ENCODE data around the gene ADGRG2.

The ADGRG2 gene

GRCh38 chrX:19121898-19122640 is at the start of gene ADGRG2:
TSS of gene ADGRG2 (minus strand) at chrX:19122468. CDS start at chrX:19068834, 53,634 bp downstream.
- DNase-seq (ENCODE audit: low read depth), result no peak

- no peak for DNase-seq (ENCODE audit: low read depth)
These were observed 46.3 kb upstream of the ADGRG2 start for GRCh38 chrX:19168609-19169008.

- DNase-seq (ENCODE audit: low read depth), result no peak
These were observed 40.6 kb upstream of the ADGRG2 start for GRCh38 chrX:19162851-19163250.

GRCh38 chrX:19156186-19156585 is 33.9 kb upstream of the ADGRG2 start:
- no peak for DNase-seq (ENCODE audit: low read depth)

- peak; percentile 20 for DNase-seq (ENCODE audit: low read depth)
These were observed 30.5 kb upstream of the ADGRG2 start for GRCh38 chrX:19152762-19153161.

GRCh38 chrX:19137067-19137466 is 14.8 kb upstream of the ADGRG2 start:
- DNase-seq (ENCODE audit: low read depth), result no peak

GRCh38 chrX:19133784-19134183 is 11.5 kb upstream of the ADGRG2 start:
- DNase-seq (ENCODE audit: low read depth), result no peak

- DNase-seq (ENCODE audit: low read depth), result no peak
These were observed 11.0 kb upstream of the ADGRG2 start for GRCh38 chrX:19133231-19133630.

GRCh38 chrX:19130628-19131027 is 8.4 kb upstream of the ADGRG2 start:
- DNase-seq (ENCODE audit: low read depth), result no peak

GRCh38 chrX:19129694-19130093 is 7.4 kb upstream of the ADGRG2 start:
- no peak for DNase-seq (ENCODE audit: low read depth)

GRCh38 chrX:19127649-19128168 is 5.4 kb upstream of the ADGRG2 start:
- peak; percentile 20 for DNase-seq (ENCODE audit: low read depth)

GRCh38 chrX:19122641-19123009 is 357 bp upstream of the ADGRG2 start:
- no peak for DNase-seq (ENCODE audit: low read depth)

- no peak for DNase-seq (ENCODE audit: low read depth)
These were observed 802 bp downstream of the ADGRG2 start for GRCh38 chrX:19121466-19121865.

GRCh38 chrX:19110642-19111041 is 11.6 kb downstream of the ADGRG2 start:
- no peak for DNase-seq (ENCODE audit: low read depth)

GRCh38 chrX:19107035-19107434 is 15.2 kb downstream of the ADGRG2 start:
- no peak for DNase-seq (ENCODE audit: low read depth)

GRCh38 chrX:19100586-19100985 is 21.7 kb downstream of the ADGRG2 start:
- DNase-seq (ENCODE audit: low read depth), result no peak

- no peak for DNase-seq (ENCODE audit: low read depth)
These were observed 24.6 kb downstream of the ADGRG2 start for GRCh38 chrX:19097553-19098283.

GRCh38 chrX:19096586-19096985 is 25.7 kb downstream of the ADGRG2 start:
- DNase-seq (ENCODE audit: low read depth), result no peak

GRCh38 chrX:19094654-19095053 is 27.6 kb downstream of the ADGRG2 start:
- no peak for DNase-seq (ENCODE audit: low read depth)

- no peak for DNase-seq (ENCODE audit: low read depth)
These were observed 30.7 kb downstream of the ADGRG2 start for GRCh38 chrX:19091596-19091995.

- DNase-seq (ENCODE audit: low read depth), result no peak
These were observed 32.7 kb downstream of the ADGRG2 start for GRCh38 chrX:19089555-19090040.

- no peak for DNase-seq (ENCODE audit: low read depth)
These were observed 36.0 kb downstream of the ADGRG2 start for GRCh38 chrX:19086102-19086772.

- DNase-seq (ENCODE audit: low read depth), result no peak
These were observed 36.6 kb downstream of the ADGRG2 start for GRCh38 chrX:19085666-19086065.
